Sigmoid colon (tissue), 4 donors: ENCODE data around the gene PPP1R9B.

ENCODE experiments used
- EP300 ChIP-seq, 4 donors: sonication (generic); formaldehyde crosslinking; IDR thresholded peaks; one replicate each; pipeline ENCODE4 v1.6.1; 2017; ENCODE audit warnings: antibody characterized with exemption in 4 of 4
- POLR2A ChIP-seq, 2 donors: fragments of 450-650 bp; IDR thresholded peaks; one replicate each; pipeline ENCODE4 v1.6.1; 2016; ENCODE audit warnings: antibody characterized with exemption in 2 of 2, mild to moderate bottlenecking in 2 of 2, moderate library complexity in 2 of 2
- POLR2AphosphoS5 ChIP-seq, 4 donors: sonication (generic); formaldehyde crosslinking; IDR thresholded peaks; one replicate each; pipeline ENCODE4 v1.6.1; 2017; ENCODE audit warnings: antibody characterized with exemption in 4 of 4
- TF ChIP-seq, protein P1 (sequence below), 4 experiments: fragments of 450-650 bp in 3 of 4; fragments of 200-600 bp in 1 of 4; IDR thresholded peaks; one replicate each; pipeline ENCODE4 v1.5.1; 2016 to 2019; ENCODE audit warnings: antibody characterized with exemption in 4 of 4, mild to moderate bottlenecking in 3 of 4, moderate library complexity in 2 of 4

GRCh38 chr17:50125420-50125997 is 25.0 kb downstream of the PPP1R9B start:
- TF ChIP-seq, protein P1, sequence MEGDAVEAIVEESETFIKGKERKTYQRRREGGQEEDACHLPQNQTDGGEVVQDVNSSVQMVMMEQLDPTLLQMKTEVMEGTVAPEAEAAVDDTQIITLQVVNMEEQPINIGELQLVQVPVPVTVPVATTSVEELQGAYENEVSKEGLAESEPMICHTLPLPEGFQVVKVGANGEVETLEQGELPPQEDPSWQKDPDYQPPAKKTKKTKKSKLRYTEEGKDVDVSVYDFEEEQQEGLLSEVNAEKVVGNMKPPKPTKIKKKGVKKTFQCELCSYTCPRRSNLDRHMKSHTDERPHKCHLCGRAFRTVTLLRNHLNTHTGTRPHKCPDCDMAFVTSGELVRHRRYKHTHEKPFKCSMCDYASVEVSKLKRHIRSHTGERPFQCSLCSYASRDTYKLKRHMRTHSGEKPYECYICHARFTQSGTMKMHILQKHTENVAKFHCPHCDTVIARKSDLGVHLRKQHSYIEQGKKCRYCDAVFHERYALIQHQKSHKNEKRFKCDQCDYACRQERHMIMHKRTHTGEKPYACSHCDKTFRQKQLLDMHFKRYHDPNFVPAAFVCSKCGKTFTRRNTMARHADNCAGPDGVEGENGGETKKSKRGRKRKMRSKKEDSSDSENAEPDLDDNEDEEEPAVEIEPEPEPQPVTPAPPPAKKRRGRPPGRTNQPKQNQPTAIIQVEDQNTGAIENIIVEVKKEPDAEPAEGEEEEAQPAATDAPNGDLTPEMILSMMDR (IDR thresholded peaks at IDR 0.05): no peak
- TF ChIP-seq POLR2A (IDR thresholded peaks at IDR 0.05) (no peak), POLR2AphosphoS5 (IDR thresholded peaks at IDR 0.05) (no peak), EP300 (IDR thresholded peaks at IDR 0.05) (no peak)
